Measurements from ENCODE around the gene CNOT9.

CNOT9 gene

GRCh38 chr2:218618102-218618860, 49.6 kb downstream of the CNOT9 start:
- H3K4me3 ChIP-seq (ENCODE audit: low read length, poor library complexity, severe bottlenecking), result no peak overlapping the region
- TF ChIP-seq, protein P1, sequence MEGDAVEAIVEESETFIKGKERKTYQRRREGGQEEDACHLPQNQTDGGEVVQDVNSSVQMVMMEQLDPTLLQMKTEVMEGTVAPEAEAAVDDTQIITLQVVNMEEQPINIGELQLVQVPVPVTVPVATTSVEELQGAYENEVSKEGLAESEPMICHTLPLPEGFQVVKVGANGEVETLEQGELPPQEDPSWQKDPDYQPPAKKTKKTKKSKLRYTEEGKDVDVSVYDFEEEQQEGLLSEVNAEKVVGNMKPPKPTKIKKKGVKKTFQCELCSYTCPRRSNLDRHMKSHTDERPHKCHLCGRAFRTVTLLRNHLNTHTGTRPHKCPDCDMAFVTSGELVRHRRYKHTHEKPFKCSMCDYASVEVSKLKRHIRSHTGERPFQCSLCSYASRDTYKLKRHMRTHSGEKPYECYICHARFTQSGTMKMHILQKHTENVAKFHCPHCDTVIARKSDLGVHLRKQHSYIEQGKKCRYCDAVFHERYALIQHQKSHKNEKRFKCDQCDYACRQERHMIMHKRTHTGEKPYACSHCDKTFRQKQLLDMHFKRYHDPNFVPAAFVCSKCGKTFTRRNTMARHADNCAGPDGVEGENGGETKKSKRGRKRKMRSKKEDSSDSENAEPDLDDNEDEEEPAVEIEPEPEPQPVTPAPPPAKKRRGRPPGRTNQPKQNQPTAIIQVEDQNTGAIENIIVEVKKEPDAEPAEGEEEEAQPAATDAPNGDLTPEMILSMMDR (conservative IDR thresholded peaks at IDR 0.05; ENCODE audit: low read length), result peak; percentile 15; the same call in 1 of the 2 replicates
- no peak for TF ChIP-seq EZH2phosphoT487 (IDR thresholded peaks at IDR 0.05; ENCODE audit: borderline replicate concordance)
- H2AFZ ChIP-seq (ENCODE audit: low read length), result no peak overlapping the region
- H3F3A ChIP-seq (ENCODE audit: low read depth), result no peaks in the 10 kb centered on the region
- no peaks in the 10 kb centered on the region for H3K9me3 ChIP-seq (ENCODE audit: insufficient read depth, low read depth, low read length)
- H3K36me3 ChIP-seq (ENCODE audit: insufficient read depth, low read length), result no peaks in the 10 kb centered on the region
- H3K9ac ChIP-seq (ENCODE audit: low read depth, low read length, poor library complexity, severe bottlenecking), result no peak overlapping the region
- no peaks in the 10 kb centered on the region for H3K27me3 ChIP-seq (ENCODE audit: insufficient read depth, low read length, poor library complexity, severe bottlenecking)
- H4K20me1 ChIP-seq (ENCODE audit: insufficient read depth, low read length, poor library complexity, severe bottlenecking), result no peaks in the 10 kb centered on the region
- H3K4me2 ChIP-seq (ENCODE audit: low read depth, low read length, poor library complexity, severe bottlenecking), result no peak overlapping the region
- no peaks in the 10 kb centered on the region for H3K4me1 ChIP-seq (ENCODE audit: insufficient read depth, low read length, poor library complexity, severe bottlenecking)
- H3K79me2 ChIP-seq (ENCODE audit: insufficient read depth, low read length), result no peaks in the 10 kb centered on the region
- H3K9me2 ChIP-seq (replicated peaks; ENCODE audit: low read depth, low read length), result no peaks in the 10 kb centered on the region

DNA sequence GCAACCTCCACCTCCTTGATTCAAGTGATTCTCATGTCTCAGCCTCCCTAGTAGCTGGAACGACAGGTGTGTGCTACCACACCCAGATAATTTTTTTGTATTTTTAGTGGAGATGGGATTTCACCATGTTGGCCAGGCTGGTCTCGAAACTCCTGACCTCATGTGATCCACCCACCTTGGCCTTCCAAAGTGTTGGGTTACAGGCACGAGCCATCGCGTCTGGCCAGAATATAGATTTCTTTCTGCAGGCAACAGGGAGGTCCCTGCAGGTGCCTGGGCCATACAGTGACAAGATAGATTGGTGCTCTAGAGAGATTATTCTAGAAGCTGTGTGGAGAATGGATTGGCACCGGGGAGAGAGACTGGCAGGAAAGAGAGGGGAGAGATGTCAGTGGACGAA, 52.4 kb downstream of the CNOT9 start:
- Histone ChIP-seq H3K4me3 (ENCODE audit: low read length, poor library complexity, severe bottlenecking) (no peak overlapping the region), H3K79me2 (ENCODE audit: insufficient read depth, low read length) (no peaks in the 10 kb centered on the region), H3F3A (ENCODE audit: low read depth) (no peaks in the 10 kb centered on the region), H3K4me2 (ENCODE audit: low read depth, low read length, poor library complexity, severe bottlenecking) (no peak overlapping the region), H3K4me1 (ENCODE audit: insufficient read depth, low read length, poor library complexity, severe bottlenecking) (no peaks in the 10 kb centered on the region), H3K36me3 (ENCODE audit: insufficient read depth, low read length) (no peaks in the 10 kb centered on the region), H3K27me3 (ENCODE audit: insufficient read depth, low read length, poor library complexity, severe bottlenecking) (no peaks in the 10 kb centered on the region), H3K9ac (ENCODE audit: low read depth, low read length, poor library complexity, severe bottlenecking) (no peak overlapping the region), H4K20me1 (ENCODE audit: insufficient read depth, low read length, poor library complexity, severe bottlenecking) (no peaks in the 10 kb centered on the region), H3K9me2 (replicated peaks; ENCODE audit: low read depth, low read length) (no peaks in the 10 kb centered on the region), H3K9me3 (ENCODE audit: insufficient read depth, low read depth, low read length) (no peaks in the 10 kb centered on the region), H2AFZ (ENCODE audit: low read length) (no peak overlapping the region)
- TF ChIP-seq, protein P1 (conservative IDR thresholded peaks at IDR 0.05; ENCODE audit: low read length), result no peak

DNA sequence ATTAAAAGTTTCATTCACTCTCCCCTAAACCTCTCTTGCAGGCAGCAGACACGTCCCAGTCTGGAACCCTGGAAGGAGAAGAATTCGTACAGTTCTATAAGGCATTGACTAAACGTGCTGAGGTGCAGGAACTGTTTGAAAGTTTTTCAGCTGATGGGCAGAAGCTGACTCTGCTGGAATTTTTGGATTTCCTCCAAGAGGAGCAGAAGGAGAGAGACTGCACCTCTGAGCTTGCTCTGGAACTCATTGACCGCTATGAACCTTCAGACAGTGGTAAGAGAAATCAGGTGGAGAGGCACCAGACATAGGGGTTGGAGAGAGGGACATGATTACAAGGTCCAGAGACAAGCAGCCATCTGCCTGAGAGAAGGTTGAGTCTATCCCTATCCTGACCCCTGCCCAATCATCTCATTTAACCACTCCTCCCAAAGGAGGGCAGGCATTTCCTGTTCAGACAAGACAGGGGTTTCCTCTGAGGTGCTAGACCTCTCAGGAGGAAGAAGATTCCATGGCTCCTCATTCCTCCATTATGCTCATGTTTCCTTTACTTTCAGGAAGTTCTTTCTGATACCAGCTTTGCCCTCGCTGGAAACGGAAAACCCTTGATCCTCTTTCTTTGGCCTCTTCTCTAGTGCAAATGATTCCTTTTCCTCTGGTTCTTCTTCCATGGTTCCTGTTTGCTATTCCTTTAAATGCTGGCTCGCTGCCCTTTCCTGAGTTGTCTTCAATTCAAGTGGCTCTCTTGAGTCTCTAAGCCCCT, 54.1 kb downstream of the CNOT9 start:
- no peak overlapping the region for H3K9ac ChIP-seq (ENCODE audit: low read depth, low read length, poor library complexity, severe bottlenecking)
- H3K9me3 ChIP-seq (ENCODE audit: insufficient read depth, low read depth, low read length), result no peaks in the 10 kb centered on the region
- no peaks in the 10 kb centered on the region for H4K20me1 ChIP-seq (ENCODE audit: insufficient read depth, low read length, poor library complexity, severe bottlenecking)
- TF ChIP-seq EZH2phosphoT487 (IDR thresholded peaks at IDR 0.05; ENCODE audit: borderline replicate concordance), result no peak
- TF ChIP-seq, protein P1 (conservative IDR thresholded peaks at IDR 0.05; ENCODE audit: low read length), result no peak
- H3K4me3 ChIP-seq (ENCODE audit: low read length, poor library complexity, severe bottlenecking), result no peak overlapping the region
- H2AFZ ChIP-seq (ENCODE audit: low read length), result peak overlapping the region; percentile 75
- no peaks in the 10 kb centered on the region for H3K36me3 ChIP-seq (ENCODE audit: insufficient read depth, low read length)
- no peak overlapping the region for H3K4me2 ChIP-seq (ENCODE audit: low read depth, low read length, poor library complexity, severe bottlenecking)
- H3F3A ChIP-seq (ENCODE audit: low read depth), result no peaks in the 10 kb centered on the region
- no peaks in the 10 kb centered on the region for H3K4me1 ChIP-seq (ENCODE audit: insufficient read depth, low read length, poor library complexity, severe bottlenecking)
- H3K79me2 ChIP-seq (ENCODE audit: insufficient read depth, low read length), result no peaks in the 10 kb centered on the region
- no peaks in the 10 kb centered on the region for H3K27me3 ChIP-seq (ENCODE audit: insufficient read depth, low read length, poor library complexity, severe bottlenecking)
- no peaks in the 10 kb centered on the region for H3K9me2 ChIP-seq (replicated peaks; ENCODE audit: low read depth, low read length)

Measured in Loucy (cell line).